Gastrocnemius medialis (tissue), 4 donors: ENCODE measurements around the gene ADD1.

Experiments used
- POLR2A ChIP-seq, 2 donors: fragments of 450-650 bp; IDR thresholded peaks; one replicate each; pipeline ENCODE4 v1.6.1; 2017; ENCODE audit warnings: antibody characterized with exemption in 2 of 2, mild to moderate bottlenecking in 2 of 2, moderate library complexity in 2 of 2
- TF ChIP-seq, protein P1 (sequence below), 5 experiments: fragments of 450-650 bp in 3 of 5; fragments of 200-600 bp in 2 of 5; sonication (generic) in 2 of 5; IDR thresholded peaks in 4 of 5; conservative IDR thresholded peaks in 1 of 5; 1 replicate in 4 of 5; 2 replicates in 1 of 5; pipeline ENCODE4 v1.5.1; 2016 to 2019; ENCODE audit warnings: antibody characterized with exemption in 5 of 5, mild to moderate bottlenecking in 3 of 5, moderate library complexity in 3 of 5

DNA sequence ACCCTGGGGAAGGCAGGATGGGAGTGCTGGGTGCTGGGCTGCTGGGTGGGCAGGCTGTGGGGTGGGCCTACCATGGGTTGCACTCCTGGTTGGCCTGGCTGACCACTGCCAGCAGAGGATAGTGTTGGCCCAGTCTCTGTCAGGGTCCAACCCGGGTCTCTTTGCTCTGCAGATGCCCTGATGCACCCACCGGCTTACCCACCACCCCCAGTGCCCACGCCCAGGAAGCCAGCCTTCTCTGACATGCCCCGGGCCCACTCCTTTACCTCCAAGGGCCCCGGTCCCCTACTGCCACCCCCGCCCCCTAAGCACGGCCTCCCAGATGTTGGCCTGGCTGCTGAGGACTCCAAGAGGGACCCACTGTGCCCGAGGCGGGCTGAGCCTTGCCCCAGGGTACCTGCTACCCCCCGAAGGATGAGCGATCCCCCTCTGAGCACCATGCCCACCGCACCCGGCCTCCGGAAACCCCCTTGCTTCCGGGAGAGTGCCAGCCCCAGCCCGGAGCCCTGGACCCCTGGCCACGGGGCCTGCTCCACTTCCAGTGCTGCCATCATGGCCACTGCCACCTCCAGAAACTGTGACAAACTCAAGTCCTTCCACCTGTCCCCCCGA is 14.2 kb upstream of the ADD1 start:
- TF ChIP-seq POLR2A (IDR thresholded peaks at IDR 0.05) = no peak
- TF ChIP-seq, protein P1, sequence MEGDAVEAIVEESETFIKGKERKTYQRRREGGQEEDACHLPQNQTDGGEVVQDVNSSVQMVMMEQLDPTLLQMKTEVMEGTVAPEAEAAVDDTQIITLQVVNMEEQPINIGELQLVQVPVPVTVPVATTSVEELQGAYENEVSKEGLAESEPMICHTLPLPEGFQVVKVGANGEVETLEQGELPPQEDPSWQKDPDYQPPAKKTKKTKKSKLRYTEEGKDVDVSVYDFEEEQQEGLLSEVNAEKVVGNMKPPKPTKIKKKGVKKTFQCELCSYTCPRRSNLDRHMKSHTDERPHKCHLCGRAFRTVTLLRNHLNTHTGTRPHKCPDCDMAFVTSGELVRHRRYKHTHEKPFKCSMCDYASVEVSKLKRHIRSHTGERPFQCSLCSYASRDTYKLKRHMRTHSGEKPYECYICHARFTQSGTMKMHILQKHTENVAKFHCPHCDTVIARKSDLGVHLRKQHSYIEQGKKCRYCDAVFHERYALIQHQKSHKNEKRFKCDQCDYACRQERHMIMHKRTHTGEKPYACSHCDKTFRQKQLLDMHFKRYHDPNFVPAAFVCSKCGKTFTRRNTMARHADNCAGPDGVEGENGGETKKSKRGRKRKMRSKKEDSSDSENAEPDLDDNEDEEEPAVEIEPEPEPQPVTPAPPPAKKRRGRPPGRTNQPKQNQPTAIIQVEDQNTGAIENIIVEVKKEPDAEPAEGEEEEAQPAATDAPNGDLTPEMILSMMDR (IDR thresholded peaks at IDR 0.05 in 4 of 5, conservative IDR thresholded peaks at IDR 0.05 in 1 of 5) = no peak
